SU-DHL-6 (cell line): ENCODE data around the gene KRTAP19-8.

Experiments
- H2AFZ ChIP-seq: fragments of 200-600 bp; sonication (generic); 2 replicates; pipeline ENCODE4 v1.6.1; 2014; ENCODE audit warnings: low read depth, mild to moderate bottlenecking, moderate library complexity, mixed read lengths, antibody characterized with exemption, low read length; ENCODE audit not compliant: severe bottlenecking
- H3F3A ChIP-seq: fragments of 200-600 bp; shearing (Covaris generic); 2 replicates; pipeline ENCODE4 v1.6.0; 2016; ENCODE audit warnings: antibody characterized with exemption, mild to moderate bottlenecking; ENCODE audit not compliant: insufficient read depth
- H3K27ac ChIP-seq: fragments of 200-600 bp; sonication (generic); 2 replicates; pipeline ENCODE4 v1.5.1; 2016; ENCODE audit warnings: low read depth, mild to moderate bottlenecking, low read length, moderate library complexity, mixed read lengths
- H3K27me3 ChIP-seq: fragments of 200-600 bp; sonication (generic), shearing (Covaris generic); 2 replicates; pipeline ENCODE4 v1.6.0; 2014; ENCODE audit warnings: mild to moderate bottlenecking, low read length
- H3K36me3 ChIP-seq: fragments of 200-600 bp; sonication (generic); 2 replicates; pipeline ENCODE4 v1.6.1; 2014; ENCODE audit warnings: mild to moderate bottlenecking, low read length, mixed read lengths
- H3K4me2 ChIP-seq: fragments of 300-600, 200-600 bp; shearing (Covaris generic), sonication (generic); 2 replicates; pipeline ENCODE4 v1.6.0; 2014; ENCODE audit warnings: low read length, low read depth, mild to moderate bottlenecking; ENCODE audit not compliant: poor library complexity, severe bottlenecking
- H3K4me3 ChIP-seq: fragments of 200-600 bp; sonication (generic); 2 replicates; pipeline ENCODE4 v1.5.1; 2014; ENCODE audit warnings: antibody characterized with exemption, low read length, mild to moderate bottlenecking, mixed read lengths; ENCODE audit not compliant: insufficient read depth, poor library complexity, severe bottlenecking
- H3K79me2 ChIP-seq: fragments of 200-600 bp; sonication (generic); 2 replicates; pipeline ENCODE4 v1.6.1; 2014; ENCODE audit warnings: mild to moderate bottlenecking, low read length, moderate library complexity; ENCODE audit not compliant: insufficient read depth
- H3K9ac ChIP-seq: fragments of 200-600 bp; sonication (generic); 2 replicates; pipeline ENCODE4 v1.7.0; 2014; ENCODE audit warnings: mild to moderate bottlenecking, low read length
- H3K9me2 ChIP-seq: fragments of 200-600 bp; sonication (generic); replicated peaks from 2 replicates; pipeline ENCODE4 v1.6.1; 2014; ENCODE audit warnings: low read length; ENCODE audit not compliant: insufficient read depth
- H3K9me3 ChIP-seq: fragments of 200-600 bp; sonication (generic); 2 replicates; pipeline ENCODE4 v1.6.1; 2014; ENCODE audit warnings: low read length, mixed read lengths; ENCODE audit not compliant: insufficient read depth
- H4K20me1 ChIP-seq: fragments of 200-600 bp; sonication (generic); 2 replicates; pipeline ENCODE4 v1.6.1; 2014; ENCODE audit warnings: low read depth, mild to moderate bottlenecking, antibody characterized with exemption, low read length, moderate library complexity, mixed read lengths
- EZH2phosphoT487 ChIP-seq: fragments of 200-600 bp; sonication (generic), shearing (Covaris generic); conservative IDR thresholded peaks from 2 replicates; pipeline ENCODE4 v1.6.1; 2018; ENCODE audit warnings: mild to moderate bottlenecking, antibody characterized with exemption, low read length, moderate library complexity, mixed read lengths
- TF ChIP-seq, protein P1 (sequence below): fragments of 200-600 bp; sonication (generic); IDR thresholded peaks from one replicate; pipeline ENCODE4 v1.5.1; 2017; ENCODE audit warnings: antibody characterized with exemption, mild to moderate bottlenecking, low read length, moderate library complexity; ENCODE audit not compliant: insufficient read depth, poor library complexity, severe bottlenecking

The KRTAP19-8 gene

GRCh38 chr21:31023680-31024079, 14.6 kb downstream of the KRTAP19-8 start:
- no peak for TF ChIP-seq EZH2phosphoT487
- H3K27me3 ChIP-seq, result 0 out of 2 replicates have a peak, but pooled peaks cover 4% of the 10 kb centered on the region

DNA sequence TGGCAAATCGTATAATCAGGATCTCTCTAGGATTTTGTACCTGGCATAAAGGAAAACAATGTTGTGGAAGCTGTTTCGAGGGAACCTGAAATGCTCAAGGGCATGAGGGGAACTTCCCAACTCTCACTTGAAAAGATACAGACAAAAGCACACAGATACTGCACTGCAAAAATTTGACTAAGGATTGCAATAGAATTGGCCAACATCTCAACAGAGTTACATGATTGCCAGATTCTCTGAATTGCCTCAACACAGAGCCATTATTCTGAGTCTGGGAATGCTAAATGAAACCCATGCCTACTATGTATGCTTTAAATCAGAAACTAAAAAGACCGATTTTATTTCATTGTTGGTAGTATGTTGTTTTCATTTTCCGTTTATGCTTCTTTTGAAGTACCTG, 16.0 kb downstream of the KRTAP19-8 start:
- no peaks in the 10 kb centered on the region for H3F3A ChIP-seq
- H3K9me3 ChIP-seq, result no peaks in the 10 kb centered on the region
- H3K27ac ChIP-seq, result no peak overlapping the region
- H3K4me2 ChIP-seq, result no peak overlapping the region
- no peaks in the 10 kb centered on the region for H4K20me1 ChIP-seq
- H3K9ac ChIP-seq, result no peak overlapping the region
- no peaks in the 10 kb centered on the region for H3K36me3 ChIP-seq
- no peak for TF ChIP-seq EZH2phosphoT487
- TF ChIP-seq, protein P1, sequence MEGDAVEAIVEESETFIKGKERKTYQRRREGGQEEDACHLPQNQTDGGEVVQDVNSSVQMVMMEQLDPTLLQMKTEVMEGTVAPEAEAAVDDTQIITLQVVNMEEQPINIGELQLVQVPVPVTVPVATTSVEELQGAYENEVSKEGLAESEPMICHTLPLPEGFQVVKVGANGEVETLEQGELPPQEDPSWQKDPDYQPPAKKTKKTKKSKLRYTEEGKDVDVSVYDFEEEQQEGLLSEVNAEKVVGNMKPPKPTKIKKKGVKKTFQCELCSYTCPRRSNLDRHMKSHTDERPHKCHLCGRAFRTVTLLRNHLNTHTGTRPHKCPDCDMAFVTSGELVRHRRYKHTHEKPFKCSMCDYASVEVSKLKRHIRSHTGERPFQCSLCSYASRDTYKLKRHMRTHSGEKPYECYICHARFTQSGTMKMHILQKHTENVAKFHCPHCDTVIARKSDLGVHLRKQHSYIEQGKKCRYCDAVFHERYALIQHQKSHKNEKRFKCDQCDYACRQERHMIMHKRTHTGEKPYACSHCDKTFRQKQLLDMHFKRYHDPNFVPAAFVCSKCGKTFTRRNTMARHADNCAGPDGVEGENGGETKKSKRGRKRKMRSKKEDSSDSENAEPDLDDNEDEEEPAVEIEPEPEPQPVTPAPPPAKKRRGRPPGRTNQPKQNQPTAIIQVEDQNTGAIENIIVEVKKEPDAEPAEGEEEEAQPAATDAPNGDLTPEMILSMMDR, result no peak
- H2AFZ ChIP-seq, result no peak overlapping the region
- H3K79me2 ChIP-seq, result no peaks in the 10 kb centered on the region
- H3K4me3 ChIP-seq, result no peak overlapping the region
- no peaks in the 10 kb centered on the region for H3K9me2 ChIP-seq
- 0 out of 2 replicates have a peak, but pooled peaks cover 4% of the 10 kb centered on the region for H3K27me3 ChIP-seq

More at GRCh38 chr21:31023680-31024079, 14.6 kb downstream of the KRTAP19-8 start:
- Histone ChIP-seq H3K4me2 (no peak overlapping the region), H3K27ac (no peak overlapping the region), H3K9ac (no peak overlapping the region), H3F3A (no peaks in the 10 kb centered on the region), H3K79me2 (no peaks in the 10 kb centered on the region), H3K4me3 (no peak overlapping the region), H3K9me3 (no peaks in the 10 kb centered on the region), H3K9me2 (no peaks in the 10 kb centered on the region), H4K20me1 (no peaks in the 10 kb centered on the region), H3K36me3 (no peaks in the 10 kb centered on the region), H2AFZ (no peak overlapping the region)

DNA sequence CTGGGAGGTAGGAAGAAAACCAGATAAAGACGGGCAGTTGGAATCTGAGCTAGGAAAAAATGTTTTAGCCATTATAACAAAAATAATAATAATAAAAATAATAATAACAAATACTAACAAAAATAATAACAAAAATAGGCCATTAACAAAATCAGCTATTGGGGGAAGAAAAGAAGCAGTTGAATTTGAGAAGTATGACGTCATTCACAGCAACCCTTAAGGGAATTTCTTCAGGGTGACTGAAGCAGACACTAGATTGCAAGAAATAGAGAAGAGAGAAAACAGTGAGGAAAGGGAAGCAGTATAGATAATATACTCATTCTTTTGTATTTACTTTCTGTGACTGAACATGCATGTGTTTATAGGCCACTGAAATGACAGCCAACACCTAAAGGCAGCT, 20.0 kb downstream of the KRTAP19-8 start:
- Histone ChIP-seq H3K79me2 (no peaks in the 10 kb centered on the region), H3K27ac (no peak overlapping the region), H3K4me3 (no peak overlapping the region), H3K4me2 (no peak overlapping the region), H4K20me1 (no peaks in the 10 kb centered on the region), H3K9ac (no peak overlapping the region), H3K36me3 (no peaks in the 10 kb centered on the region), H3K9me3 (no peaks in the 10 kb centered on the region), H3F3A (no peaks in the 10 kb centered on the region), H2AFZ (no peak overlapping the region), H3K27me3 (0 out of 2 replicates have a peak, but pooled peaks cover 4% of the 10 kb centered on the region), H3K9me2 (no peaks in the 10 kb centered on the region)
- no peak for TF ChIP-seq EZH2phosphoT487
- TF ChIP-seq, protein P1, result no peak

DNA sequence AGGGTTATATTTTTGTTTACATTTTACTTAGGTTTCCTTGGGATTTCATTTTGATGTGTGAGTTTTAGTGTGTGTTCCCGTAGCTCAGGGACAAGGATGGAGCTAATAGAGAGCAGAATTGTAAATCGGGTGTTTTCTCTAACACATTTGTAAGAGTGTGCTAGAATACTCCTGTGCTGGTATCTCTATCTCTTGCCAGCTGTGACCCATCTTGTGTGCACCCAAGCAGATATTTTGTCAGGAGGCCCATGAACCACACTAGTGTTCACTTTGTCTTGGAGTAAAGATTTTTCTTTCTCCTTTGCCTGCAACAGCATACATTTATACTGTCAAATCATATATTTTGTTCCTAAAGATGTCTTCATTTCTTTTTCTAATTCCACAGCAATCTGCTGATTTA, 23.4 kb downstream of the KRTAP19-8 start:
- Histone ChIP-seq H3K4me2 (no peak overlapping the region), H3K79me2 (no peaks in the 10 kb centered on the region), H3K36me3 (no peaks in the 10 kb centered on the region), H3K27ac (no peak overlapping the region), H3F3A (no peaks in the 10 kb centered on the region), H3K4me3 (no peak overlapping the region), H2AFZ (no peak overlapping the region), H3K9ac (no peak overlapping the region), H4K20me1 (no peaks in the 10 kb centered on the region), H3K27me3 (0 out of 2 replicates have a peak, but pooled peaks cover 2% of the 10 kb centered on the region), H3K9me2 (no peaks in the 10 kb centered on the region), H3K9me3 (no peaks in the 10 kb centered on the region)
- TF ChIP-seq, protein P1, result no peak
- TF ChIP-seq EZH2phosphoT487, result no peak
